Esophagus muscularis mucosa (tissue), 2 donors: Measurements from ENCODE around the gene C1orf21.

Experiments used
- POLR2A ChIP-seq: fragments of 450-650 bp; IDR thresholded peaks from one replicate; pipeline ENCODE4 v1.6.1; 2017; ENCODE audit warnings: antibody characterized with exemption, moderate library complexity, mild to moderate bottlenecking, low read depth
- POLR2AphosphoS5 ChIP-seq, 2 donors: sonication (generic); formaldehyde crosslinking; IDR thresholded peaks; one replicate each; pipeline ENCODE4 v1.6.1; 2017; ENCODE audit warnings: antibody characterized with exemption in 2 of 2

DNA sequence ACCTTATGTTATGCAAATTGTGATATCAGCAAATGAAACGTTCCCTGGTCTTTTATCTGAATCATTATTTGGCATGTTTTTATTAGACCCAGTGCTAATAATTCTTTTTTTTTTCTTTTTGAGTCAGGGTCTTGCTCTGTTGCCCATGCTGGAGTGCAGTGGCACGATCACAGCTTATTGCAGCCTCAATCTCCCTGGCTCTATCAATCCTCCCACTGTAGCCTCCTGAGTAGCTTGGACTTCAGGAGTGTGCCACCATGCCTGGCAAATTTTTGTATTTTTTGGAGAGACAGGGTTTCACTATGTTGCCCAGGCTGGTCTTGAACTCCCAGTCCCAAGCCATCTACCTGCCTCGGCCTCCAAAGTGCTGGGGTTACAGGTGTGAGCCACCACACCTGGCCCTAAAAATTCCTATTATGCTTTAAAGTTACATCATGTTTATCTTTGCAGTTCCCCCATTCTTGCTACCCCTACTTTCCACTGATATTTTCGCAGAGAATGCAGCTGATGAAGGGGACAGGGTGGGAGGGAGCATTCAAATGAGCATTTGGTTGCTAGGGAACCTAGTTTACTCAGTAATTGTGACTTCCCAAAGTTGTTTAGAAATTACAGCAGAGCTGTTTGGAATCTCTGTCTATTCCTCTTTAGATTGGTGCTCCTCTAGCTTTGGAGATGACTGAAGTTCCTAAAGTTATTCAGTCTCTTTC is 18.4 kb downstream of the C1orf21 start:
- no peak for TF ChIP-seq POLR2AphosphoS5 (IDR thresholded peaks at IDR 0.05)
- no peak for TF ChIP-seq POLR2A
